OCI-LY1 (cell line): ENCODE results near the gene GALNT2.
A peak's percentile ranks its signal among the peaks of the same experiment; 100 is the strongest.

Source experiments
- H2AFZ ChIP-seq: fragments of 200-600 bp; sonication (generic), shearing (Covaris generic); 2 replicates; pipeline ENCODE4 v1.6.0; 2014; ENCODE audit warnings: antibody characterized with exemption, mild to moderate bottlenecking, low read length
- H3F3A ChIP-seq: fragments of 200-600 bp; sonication (generic), shearing (Covaris generic); 2 replicates; pipeline ENCODE4 v1.6.0; 2014; ENCODE audit warnings: mild to moderate bottlenecking, antibody characterized with exemption, low read length, moderate library complexity; ENCODE audit not compliant: insufficient read depth
- H3K27ac ChIP-seq: fragments of 200-600 bp; sonication (generic); 2 replicates; pipeline ENCODE4 v1.5.1; 2014; ENCODE audit warnings: low read length, mixed run types, mild to moderate bottlenecking, low read depth; ENCODE audit not compliant: poor library complexity, severe bottlenecking
- H3K27me3 ChIP-seq: fragments of 200-600 bp; sonication (generic); 2 replicates; pipeline ENCODE4 v1.6.0; 2014; ENCODE audit warnings: antibody characterized with exemption, mild to moderate bottlenecking, low read length, moderate library complexity; ENCODE audit not compliant: insufficient read depth
- H3K36me3 ChIP-seq: fragments of 200-600 bp; sonication (generic); 2 replicates; pipeline ENCODE4 v1.6.1; 2014; ENCODE audit warnings: mild to moderate bottlenecking, antibody characterized with exemption, low read length, moderate library complexity, mixed read lengths; ENCODE audit not compliant: insufficient read depth
- H3K4me1 ChIP-seq: fragments of 200-600 bp; sonication (generic); 2 replicates; pipeline ENCODE4 v1.5.1; 2014; ENCODE audit warnings: mild to moderate bottlenecking, low read length, moderate library complexity; ENCODE audit not compliant: insufficient read depth, severe bottlenecking
- H3K4me2 ChIP-seq: fragments of 200-600 bp; sonication (generic), shearing (Covaris generic); 2 replicates; pipeline ENCODE4 v1.6.1; 2014; ENCODE audit warnings: low read length
- H3K4me3 ChIP-seq: fragments of 200-600 bp; sonication (generic); 2 replicates; pipeline ENCODE4 v1.5.1; 2014; ENCODE audit warnings: low read length, low read depth, mild to moderate bottlenecking, mixed read lengths; ENCODE audit not compliant: poor library complexity, severe bottlenecking
- H3K79me2 ChIP-seq: fragments of 200-600 bp; shearing (Covaris generic); 2 replicates; pipeline ENCODE4 v1.6.1; 2016; ENCODE audit warnings: mixed run types, low read length, mixed read lengths; ENCODE audit not compliant: insufficient read depth
- H3K9ac ChIP-seq: fragments of 200-600 bp; sonication (generic), shearing (Covaris generic); 2 replicates; pipeline ENCODE4 v1.6.1; 2014; ENCODE audit warnings: mild to moderate bottlenecking, low read length, mixed read lengths
- H3K9me2 ChIP-seq: fragments of 200-600 bp; sonication (generic), shearing (Covaris generic); 2 replicates; pipeline ENCODE4 v1.6.1; 2014; ENCODE audit warnings: low read depth, mild to moderate bottlenecking, low read length, mixed read lengths
- H3K9me3 ChIP-seq: fragments of 200-600 bp; shearing (Covaris generic); 2 replicates; pipeline ENCODE4 v1.6.1; 2014; ENCODE audit warnings: low read length, mixed read lengths
- H4K20me1 ChIP-seq: fragments of 200-600 bp; sonication (generic), shearing (Covaris generic); 2 replicates; pipeline ENCODE4 v1.6.0; 2016; ENCODE audit warnings: mild to moderate bottlenecking, low read length; ENCODE audit not compliant: insufficient read depth
- CTCF ChIP-seq: fragments of 200-600 bp; sonication (generic), shearing (Covaris generic); IDR thresholded peaks from 2 replicates; pipeline ENCODE4 v1.5.1; 2017; ENCODE audit warnings: mild to moderate bottlenecking, antibody characterized with exemption, low read length, moderate library complexity, mixed read lengths
- EZH2 ChIP-seq: fragments of 200-600 bp; sonication (generic), shearing (Covaris generic); IDR thresholded peaks from 2 replicates; pipeline ENCODE4 v1.8.0; 2017; ENCODE audit warnings: borderline replicate concordance, mixed run types, mild to moderate bottlenecking, antibody characterized with exemption, low read length, moderate library complexity, mixed read lengths

The GALNT2 gene

DNA sequence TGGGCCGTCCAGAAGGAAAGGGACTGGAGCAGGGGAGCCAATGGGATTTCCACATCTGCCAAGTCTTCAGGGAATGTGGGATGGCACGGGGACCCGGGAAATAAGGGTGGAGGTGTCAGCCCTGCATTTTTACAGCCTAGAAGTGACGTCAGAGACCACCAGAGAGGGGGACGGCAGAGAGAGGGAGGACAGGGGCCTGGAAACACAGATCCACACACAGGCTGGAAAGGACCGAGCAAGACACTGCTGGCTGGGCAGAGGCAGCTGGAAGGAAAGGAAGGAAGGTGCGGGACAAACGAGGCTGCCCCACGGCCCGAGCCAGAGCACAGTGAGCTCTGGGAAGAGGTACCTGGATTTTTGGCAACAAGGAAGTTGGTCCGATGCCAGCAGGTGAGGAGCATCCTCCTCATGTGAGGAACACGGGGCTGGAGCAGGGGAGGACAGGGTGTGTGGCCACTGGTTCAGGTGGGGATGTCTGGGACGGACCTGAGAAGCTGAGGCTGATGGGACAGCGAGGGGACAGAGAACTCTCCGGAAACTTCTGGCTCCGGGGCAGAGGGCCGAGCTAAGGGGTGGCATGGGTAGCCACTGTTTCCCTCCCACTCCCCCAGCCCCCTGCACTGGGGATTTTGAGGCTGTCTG lies 220.8 kb downstream of the GALNT2 start:
- TF ChIP-seq CTCF, result no peak
- no peak for TF ChIP-seq EZH2
- H4K20me1 ChIP-seq, result no peaks in the 10 kb centered on the region
- H3K4me3 ChIP-seq, result no peak overlapping the region
- H3K4me1 ChIP-seq, result peaks cover 74% of the 10 kb centered on the region
- no peaks in the 10 kb centered on the region for H3K79me2 ChIP-seq
- no peak overlapping the region for H3K4me2 ChIP-seq
- peak overlapping the region; percentile 12 for H3K27ac ChIP-seq
- H3K27me3 ChIP-seq, result no peaks in the 10 kb centered on the region
- H3F3A ChIP-seq, result no peaks in the 10 kb centered on the region
- H3K9me3 ChIP-seq, result no peaks in the 10 kb centered on the region
- no peaks in the 10 kb centered on the region for H3K9me2 ChIP-seq
- peaks cover 3% of the 10 kb centered on the region; the same call in 1 of the 2 replicates for H3K36me3 ChIP-seq
- H3K9ac ChIP-seq, result no peak overlapping the region
- no peak overlapping the region for H2AFZ ChIP-seq

DNA sequence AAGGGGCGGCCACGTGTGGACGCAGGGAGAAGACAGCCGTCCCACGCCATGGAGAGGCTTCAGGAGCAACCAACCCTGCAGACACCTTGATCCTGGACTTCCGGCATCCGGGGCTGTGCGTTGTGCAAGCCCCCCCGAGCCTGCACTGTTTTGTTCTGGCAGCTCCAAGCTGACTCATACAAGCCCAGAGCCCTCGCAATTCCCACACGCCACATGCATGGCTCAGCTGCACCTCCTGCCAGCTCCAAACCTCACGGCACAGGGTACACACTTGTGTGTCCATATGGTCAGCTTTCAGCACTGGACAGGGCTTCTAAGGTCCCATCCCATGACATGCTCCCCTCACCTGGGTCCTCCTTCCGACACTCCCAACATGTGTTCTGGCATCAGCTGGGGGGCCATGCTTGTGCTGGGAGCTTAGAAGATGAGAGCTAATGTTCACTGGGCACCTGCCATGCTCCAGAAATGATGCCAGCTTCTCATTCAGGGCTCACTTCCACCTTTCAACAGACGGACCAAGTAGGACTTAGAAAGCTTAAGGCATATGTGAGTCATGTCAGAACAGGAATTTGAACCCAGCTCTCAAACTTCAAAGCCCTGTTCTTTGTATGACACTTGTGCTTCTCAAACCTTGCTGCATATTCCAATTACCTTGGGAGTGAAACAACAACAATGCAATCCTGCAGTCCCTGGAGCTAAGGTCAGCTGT lies 221.8 kb downstream of the GALNT2 start:
- Histone ChIP-seq H4K20me1 (no peaks in the 10 kb centered on the region), H3K4me1 (peaks cover 74% of the 10 kb centered on the region), H3F3A (no peaks in the 10 kb centered on the region), H3K9me2 (no peaks in the 10 kb centered on the region), H3K27ac (peak overlapping the region; percentile 1), H3K4me3 (no peak overlapping the region), H3K36me3 (no peaks in the 10 kb centered on the region), H2AFZ (no peak overlapping the region), H3K4me2 (no peak overlapping the region), H3K9ac (no peak overlapping the region), H3K79me2 (no peaks in the 10 kb centered on the region), H3K27me3 (no peaks in the 10 kb centered on the region), H3K9me3 (no peaks in the 10 kb centered on the region)
- TF ChIP-seq EZH2, result no peak
- TF ChIP-seq CTCF, result no peak

DNA sequence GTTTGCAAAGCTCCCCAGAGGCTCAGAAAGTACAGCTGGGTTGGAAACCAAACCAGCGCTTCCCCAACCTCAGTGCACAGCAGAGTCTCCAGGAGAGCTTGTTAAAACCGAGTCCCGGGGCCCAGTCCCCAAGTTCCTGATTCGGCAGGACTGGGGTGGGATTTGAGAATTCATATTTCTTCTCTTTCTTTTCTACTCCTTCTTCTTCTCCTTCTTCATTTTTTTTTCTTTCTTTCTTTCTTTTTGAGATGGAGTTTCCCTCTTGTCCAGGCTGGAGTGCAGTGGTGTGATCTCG lies 222.3 kb downstream of the GALNT2 start:
- no peak overlapping the region for H3K4me3 ChIP-seq
- H3K9me3 ChIP-seq, result no peaks in the 10 kb centered on the region
- H2AFZ ChIP-seq, result no peak overlapping the region
- no peaks in the 10 kb centered on the region for H3K79me2 ChIP-seq
- no peaks in the 10 kb centered on the region for H3F3A ChIP-seq
- no peaks in the 10 kb centered on the region for H3K27me3 ChIP-seq
- TF ChIP-seq EZH2 (no peak), CTCF (no peak)
- no peak overlapping the region for H3K4me2 ChIP-seq
- peaks cover 74% of the 10 kb centered on the region for H3K4me1 ChIP-seq
- H3K36me3 ChIP-seq, result no peaks in the 10 kb centered on the region
- H3K9me2 ChIP-seq, result no peaks in the 10 kb centered on the region
- peak overlapping the region; percentile 1 for H3K27ac ChIP-seq
- H4K20me1 ChIP-seq, result no peaks in the 10 kb centered on the region
- no peak overlapping the region for H3K9ac ChIP-seq
